ENCODE results near the gene TRIP12. TPM values are rescaled to one million over a fixed set of nuclear protein-coding genes. Genes with fewer than 3 reads are reported as not detected.

Gene TRIP12
- polyA plus RNA-seq, 1 of the 3 experiments (the other 2 are of a cell fraction), result 30.3 TPM

- TF ChIP-seq SIN3A (IDR thresholded peaks at IDR 0.05; ENCODE audit: borderline replicate concordance, low read depth, low read length) (no peak), FOSL2 (IDR thresholded peaks at IDR 0.05; ENCODE audit: borderline replicate concordance, low read depth) (no peak), RAD21 (IDR thresholded peaks at IDR 0.05; ENCODE audit: low read length) (no peak)
- TF ChIP-seq, protein P1, sequence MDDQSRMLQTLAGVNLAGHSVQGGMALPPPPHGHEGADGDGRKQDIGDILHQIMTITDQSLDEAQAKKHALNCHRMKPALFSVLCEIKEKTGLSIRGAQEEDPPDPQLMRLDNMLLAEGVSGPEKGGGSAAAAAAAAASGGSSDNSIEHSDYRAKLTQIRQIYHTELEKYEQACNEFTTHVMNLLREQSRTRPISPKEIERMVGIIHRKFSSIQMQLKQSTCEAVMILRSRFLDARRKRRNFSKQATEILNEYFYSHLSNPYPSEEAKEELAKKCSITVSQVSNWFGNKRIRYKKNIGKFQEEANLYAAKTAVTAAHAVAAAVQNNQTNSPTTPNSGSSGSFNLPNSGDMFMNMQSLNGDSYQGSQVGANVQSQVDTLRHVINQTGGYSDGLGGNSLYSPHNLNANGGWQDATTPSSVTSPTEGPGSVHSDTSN (IDR thresholded peaks at IDR 0.05), result no peak
Measured at GRCh38 chr2:229910147-229910831, 11.5 kb downstream of the TRIP12 start (continued).

GRCh38 chr2:229909090-229909489, 12.7 kb downstream of the TRIP12 start:
- Histone ChIP-seq H3K4me3 (ENCODE audit: low read depth in 2 of 2, low read length in 1 of 2) (no peak overlapping the region), H3K9ac (no peak overlapping the region), H3F3A (replicated peaks; ENCODE audit: insufficient read depth) (peaks cover 9% of the 10 kb centered on the region), H3K9me3 (no peaks in the 10 kb centered on the region), H3K36me3 (replicated peaks in 1 of 2; ENCODE audit: control insufficient read depth in 1 of 2, insufficient read depth in 2 of 2, low read length in 1 of 2) (peaks cover 13 to 30% of the 10 kb centered on the region in 2 experiments), H3K27ac (ENCODE audit: low read depth in 2 of 2, low read length in 1 of 2) (no peak overlapping the region), H4K20me1 (ENCODE audit: insufficient read depth) (peaks cover 97% of the 10 kb centered on the region), H3K79me2 (ENCODE audit: insufficient read depth) (peaks cover 99% of the 10 kb centered on the region), H3K9me2 (no peaks in the 10 kb centered on the region), H3K4me1 (ENCODE audit: control insufficient read depth in 1 of 2, insufficient read depth in 2 of 2, low read depth in 1 of 2, low read length in 1 of 2) (no peaks in the 10 kb centered on the region; a peak in 3 of 4 replicates), H3K4me2 (no peak overlapping the region), H3K27me3 (ENCODE audit: insufficient read depth) (no peaks in the 10 kb centered on the region), H2AFZ (ENCODE audit: low read depth) (no peak overlapping the region)
- no peak for DNase-seq
- 92% methylated on average over 2 of the region's 2 CpGs for WGBS (ENCODE audit: low lambda C conversion rate)
- POLR2A ChIA-PET, result no interaction called here
- TF ChIP-seq TCF12 (IDR thresholded peaks at IDR 0.05), result no peak
- TF ChIP-seq ZBTB33 (IDR thresholded peaks at IDR 0.05; ENCODE audit: borderline replicate concordance, low read depth), result no peak
- no peak for TF ChIP-seq EP300 (IDR thresholded peaks at IDR 0.05; ENCODE audit: borderline replicate concordance in 1 of 2, low read depth in 1 of 2, low read length in 1 of 2)
- TF ChIP-seq GABPA (IDR thresholded peaks at IDR 0.05; ENCODE audit: low read depth), result no peak
- CTCF ChIA-PET, result no interaction called here

DNA sequence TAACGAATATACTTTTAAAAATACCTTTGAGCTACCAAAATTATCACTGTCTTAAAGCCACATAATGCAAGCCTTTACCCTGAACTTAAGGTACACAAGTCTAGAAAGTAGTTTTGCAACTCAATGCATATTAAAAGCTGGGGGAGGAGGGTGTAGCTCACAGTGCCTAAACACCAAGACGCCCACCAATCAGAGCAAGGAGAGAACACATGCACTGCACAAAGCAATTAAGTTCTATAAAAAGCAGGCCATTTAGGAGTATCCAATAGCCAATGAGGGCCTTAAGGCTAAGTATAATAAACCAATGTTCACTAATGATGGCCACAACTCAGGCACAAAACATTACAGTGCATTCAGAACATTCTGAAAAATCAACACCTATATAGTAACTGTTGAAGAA, 16.2 kb downstream of the TRIP12 start:
- Histone ChIP-seq H3K4me3 (ENCODE audit: low read depth in 2 of 2, low read length in 1 of 2) (no peak overlapping the region), H2AFZ (ENCODE audit: low read depth) (no peak overlapping the region), H3K4me2 (no peak overlapping the region), H3F3A (replicated peaks; ENCODE audit: insufficient read depth) (peaks cover 20% of the 10 kb centered on the region), H3K27ac (ENCODE audit: low read depth in 2 of 2, low read length in 1 of 2) (no peak overlapping the region), H3K4me1 (ENCODE audit: control insufficient read depth in 1 of 2, insufficient read depth in 2 of 2, low read depth in 1 of 2, low read length in 1 of 2) (peaks cover 0 to 13% of the 10 kb centered on the region in 2 experiments; a peak in 1 of 4 replicates), H4K20me1 (ENCODE audit: insufficient read depth) (peaks cover 98% of the 10 kb centered on the region), H3K9me2 (no peaks in the 10 kb centered on the region), H3K27me3 (ENCODE audit: insufficient read depth) (no peaks in the 10 kb centered on the region), H3K79me2 (ENCODE audit: insufficient read depth) (peaks cover 99% of the 10 kb centered on the region), H3K9ac (no peak overlapping the region), H3K9me3 (no peaks in the 10 kb centered on the region), H3K36me3 (replicated peaks in 1 of 2; ENCODE audit: control insufficient read depth in 1 of 2, insufficient read depth in 2 of 2, low read length in 1 of 2) (peaks cover 15 to 51% of the 10 kb centered on the region in 2 experiments)
- ChIA-PET POLR2A (no interaction called here), CTCF (no interaction called here)
- WGBS (ENCODE audit: low lambda C conversion rate), result 100% methylated on average over 2 of the region's 2 CpGs
- DNase-seq, result no peak
- TF ChIP-seq NRF1 (IDR thresholded peaks at IDR 0.05; ENCODE audit: low read depth, low read length) (no peak), USF1 (IDR thresholded peaks at IDR 0.05; ENCODE audit: borderline replicate concordance, low read depth) (no peak), POLR2AphosphoS5 (IDR thresholded peaks at IDR 0.05; ENCODE audit: low read depth, low read length) (no peak), MEF2A (IDR thresholded peaks at IDR 0.05; ENCODE audit: borderline replicate concordance, low read depth) (no peak), JUND (IDR thresholded peaks at IDR 0.05) (no peak), RXRA (IDR thresholded peaks at IDR 0.05; ENCODE audit: borderline replicate concordance, low read depth) (no peak), TAF1 (IDR thresholded peaks at IDR 0.05; ENCODE audit: borderline replicate concordance, low read depth, low read length) (no peak), RAD21 (IDR thresholded peaks at IDR 0.05; ENCODE audit: low read length) (no peak), TCF12 (IDR thresholded peaks at IDR 0.05) (no peak)
- TF ChIP-seq, protein P1 (IDR thresholded peaks at IDR 0.05), result no peak
- TF ChIP-seq, protein P2, sequence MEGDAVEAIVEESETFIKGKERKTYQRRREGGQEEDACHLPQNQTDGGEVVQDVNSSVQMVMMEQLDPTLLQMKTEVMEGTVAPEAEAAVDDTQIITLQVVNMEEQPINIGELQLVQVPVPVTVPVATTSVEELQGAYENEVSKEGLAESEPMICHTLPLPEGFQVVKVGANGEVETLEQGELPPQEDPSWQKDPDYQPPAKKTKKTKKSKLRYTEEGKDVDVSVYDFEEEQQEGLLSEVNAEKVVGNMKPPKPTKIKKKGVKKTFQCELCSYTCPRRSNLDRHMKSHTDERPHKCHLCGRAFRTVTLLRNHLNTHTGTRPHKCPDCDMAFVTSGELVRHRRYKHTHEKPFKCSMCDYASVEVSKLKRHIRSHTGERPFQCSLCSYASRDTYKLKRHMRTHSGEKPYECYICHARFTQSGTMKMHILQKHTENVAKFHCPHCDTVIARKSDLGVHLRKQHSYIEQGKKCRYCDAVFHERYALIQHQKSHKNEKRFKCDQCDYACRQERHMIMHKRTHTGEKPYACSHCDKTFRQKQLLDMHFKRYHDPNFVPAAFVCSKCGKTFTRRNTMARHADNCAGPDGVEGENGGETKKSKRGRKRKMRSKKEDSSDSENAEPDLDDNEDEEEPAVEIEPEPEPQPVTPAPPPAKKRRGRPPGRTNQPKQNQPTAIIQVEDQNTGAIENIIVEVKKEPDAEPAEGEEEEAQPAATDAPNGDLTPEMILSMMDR (IDR thresholded peaks at IDR 0.05), result no peak
- TF ChIP-seq, protein P3, sequence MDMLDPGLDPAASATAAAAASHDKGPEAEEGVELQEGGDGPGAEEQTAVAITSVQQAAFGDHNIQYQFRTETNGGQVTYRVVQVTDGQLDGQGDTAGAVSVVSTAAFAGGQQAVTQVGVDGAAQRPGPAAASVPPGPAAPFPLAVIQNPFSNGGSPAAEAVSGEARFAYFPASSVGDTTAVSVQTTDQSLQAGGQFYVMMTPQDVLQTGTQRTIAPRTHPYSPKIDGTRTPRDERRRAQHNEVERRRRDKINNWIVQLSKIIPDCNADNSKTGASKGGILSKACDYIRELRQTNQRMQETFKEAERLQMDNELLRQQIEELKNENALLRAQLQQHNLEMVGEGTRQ (IDR thresholded peaks at IDR 0.05; ENCODE audit: borderline replicate concordance, low read depth, low read length), result no peak

Data from SK-N-SH (cell line).